Measurements from ENCODE around the gene BORCS8. TPM values are rescaled to one million over a fixed set of nuclear protein-coding genes. Genes with fewer than 3 reads are reported as not detected.

BORCS8 gene
- total RNA-seq (2022; extraction: Qiagen RNA extraction; ENCODE audit: low read depth): 9.1 to 14.1 TPM (median 12.1 TPM) in 5 replicates

DNA sequence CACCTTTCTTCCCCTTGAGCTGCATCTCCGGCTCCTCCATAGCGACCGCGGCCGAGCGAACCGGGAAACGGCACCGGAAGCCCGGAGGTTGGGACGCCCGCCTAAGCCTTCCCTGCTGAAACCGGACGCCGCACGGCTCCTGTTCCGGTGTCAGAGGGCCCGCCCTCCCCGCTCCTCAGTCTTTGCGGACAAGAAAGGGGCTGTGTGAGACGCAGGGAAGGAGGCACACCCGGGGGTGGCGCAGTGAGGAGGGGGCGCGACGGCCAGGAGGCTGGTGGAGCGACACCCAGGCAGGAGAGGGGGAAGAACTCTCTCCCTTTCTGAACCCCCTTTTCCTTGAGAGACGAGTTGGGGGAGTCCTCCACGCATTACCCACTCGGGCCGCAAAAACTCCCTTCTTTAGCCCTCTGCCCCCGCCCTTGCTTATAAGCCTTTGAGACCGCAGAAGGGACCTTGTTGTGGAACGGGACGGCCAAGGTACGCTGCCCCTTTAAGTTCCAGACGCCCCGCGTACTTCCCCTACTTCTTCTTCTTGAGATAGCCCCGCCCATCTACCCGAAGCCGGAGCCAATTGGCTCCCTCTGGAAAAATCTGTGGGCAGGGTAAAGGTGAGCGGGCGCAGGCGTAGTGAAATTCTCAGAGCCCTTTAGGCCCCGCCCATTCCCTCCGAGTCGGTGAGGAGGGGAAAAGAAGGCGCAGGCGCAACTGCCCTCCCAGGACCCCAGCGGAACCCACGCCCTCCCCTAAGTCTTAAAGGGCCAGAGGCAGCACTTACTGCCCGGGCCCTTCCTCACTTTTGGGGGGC lies at the start of gene BORCS8, which contains the start of gene RFXANK:
Gene BORCS8 (minus strand): TSS at position 75 of the 805 bp plus-strand sequence. CDS start 35 bp downstream, at position 40.
Gene RFXANK (plus strand): TSS at position 181 of the 805 bp plus-strand sequence. CDS start 1,689 bp downstream, outside the sequence.

DNA sequence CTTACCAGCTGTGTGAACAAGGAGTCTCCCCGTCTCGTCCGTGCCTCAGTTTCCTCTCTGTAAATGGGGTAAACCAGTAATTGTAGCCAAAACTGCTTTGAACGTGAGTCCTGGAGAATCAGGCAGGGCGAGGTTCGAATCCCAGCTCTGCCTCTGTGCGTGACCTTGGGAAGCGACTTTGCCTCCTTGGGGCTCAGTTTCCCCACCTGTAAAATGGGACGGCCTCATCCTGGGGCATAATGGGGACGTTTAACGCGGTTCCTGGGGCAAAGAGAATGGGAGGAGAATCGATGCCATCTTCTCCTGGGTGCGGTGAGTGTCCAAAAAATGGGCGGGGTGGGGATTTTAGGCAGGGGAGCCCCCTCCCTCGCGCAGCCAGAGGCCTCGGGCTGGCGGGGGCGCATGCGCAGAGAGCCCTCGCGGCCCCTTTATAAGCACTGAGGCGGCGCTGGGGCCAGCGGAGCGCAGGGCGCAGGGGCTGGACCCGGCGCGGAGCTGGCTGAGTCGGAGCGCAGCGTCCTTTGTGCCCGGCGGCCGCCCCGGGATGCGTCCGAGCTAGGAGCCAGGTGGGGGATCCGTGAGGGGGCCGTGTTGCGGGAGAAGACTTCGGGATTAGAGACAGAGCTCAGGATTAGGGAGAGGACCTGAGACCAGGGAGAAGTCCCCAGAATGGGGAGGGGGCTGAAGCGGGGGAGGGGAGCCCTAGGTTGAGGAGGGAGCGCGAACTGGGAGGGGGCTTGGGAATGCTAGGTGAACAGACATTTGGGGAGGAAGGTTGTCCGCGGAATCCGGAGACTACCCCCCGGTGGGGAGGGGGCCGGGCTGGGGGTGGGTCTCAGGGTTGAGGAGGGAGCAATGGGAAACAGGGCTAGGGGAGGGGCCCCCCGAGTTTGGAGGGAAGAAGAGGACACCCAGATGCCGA lies 19.8 kb upstream of the BORCS8 start, which contains the start of gene NCAN:
Gene NCAN (plus strand): TSS at position 460 of the 922 bp plus-strand sequence. CDS start 4,996 bp downstream, outside the sequence.

DNA sequence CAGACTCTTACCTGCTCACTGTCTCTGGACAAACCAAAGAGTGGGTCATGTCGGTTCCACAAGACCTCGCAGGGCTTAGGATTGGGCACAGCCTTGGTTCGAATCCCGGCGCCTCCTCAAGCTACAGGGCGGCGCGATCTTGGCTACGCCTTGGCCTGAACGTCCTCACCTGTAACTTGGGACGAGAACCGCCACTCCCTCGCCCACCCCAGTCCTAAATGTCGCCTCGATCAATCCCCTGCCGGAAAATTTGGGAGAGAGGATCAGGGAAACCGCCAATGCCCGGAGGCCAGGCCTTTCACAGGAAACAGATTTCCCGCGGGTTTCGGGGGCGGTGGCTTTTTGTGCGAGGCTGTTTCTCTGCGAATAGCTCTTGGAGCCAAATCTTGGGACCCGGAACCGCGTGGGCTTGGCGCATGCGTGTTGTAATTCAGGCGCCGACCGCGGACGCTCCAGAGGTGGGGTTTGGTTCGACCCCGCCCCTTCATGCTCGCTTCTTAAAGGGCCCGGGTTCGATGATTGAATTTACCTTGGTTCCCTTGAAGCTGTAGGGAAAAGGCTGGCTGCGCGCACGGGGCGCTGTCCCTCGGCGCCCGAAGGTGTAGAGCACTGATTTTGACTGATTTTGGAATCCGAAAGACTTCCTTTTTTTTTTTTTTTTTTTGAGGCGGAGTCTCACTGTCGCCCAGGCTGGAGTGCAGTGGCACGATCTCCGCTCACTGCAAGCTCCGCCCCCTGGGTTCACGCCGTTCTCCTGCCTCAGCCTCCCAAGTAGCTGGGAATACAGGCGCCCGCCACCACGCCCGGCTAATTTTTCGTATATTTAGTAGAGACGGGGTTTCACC lies 11.3 kb upstream of the BORCS8 start, which contains the start of gene NR2C2AP:
Gene NR2C2AP (minus strand): TSS at position 403 of the 845 bp plus-strand sequence. CDS start 354 bp downstream, at position 49.

DNA sequence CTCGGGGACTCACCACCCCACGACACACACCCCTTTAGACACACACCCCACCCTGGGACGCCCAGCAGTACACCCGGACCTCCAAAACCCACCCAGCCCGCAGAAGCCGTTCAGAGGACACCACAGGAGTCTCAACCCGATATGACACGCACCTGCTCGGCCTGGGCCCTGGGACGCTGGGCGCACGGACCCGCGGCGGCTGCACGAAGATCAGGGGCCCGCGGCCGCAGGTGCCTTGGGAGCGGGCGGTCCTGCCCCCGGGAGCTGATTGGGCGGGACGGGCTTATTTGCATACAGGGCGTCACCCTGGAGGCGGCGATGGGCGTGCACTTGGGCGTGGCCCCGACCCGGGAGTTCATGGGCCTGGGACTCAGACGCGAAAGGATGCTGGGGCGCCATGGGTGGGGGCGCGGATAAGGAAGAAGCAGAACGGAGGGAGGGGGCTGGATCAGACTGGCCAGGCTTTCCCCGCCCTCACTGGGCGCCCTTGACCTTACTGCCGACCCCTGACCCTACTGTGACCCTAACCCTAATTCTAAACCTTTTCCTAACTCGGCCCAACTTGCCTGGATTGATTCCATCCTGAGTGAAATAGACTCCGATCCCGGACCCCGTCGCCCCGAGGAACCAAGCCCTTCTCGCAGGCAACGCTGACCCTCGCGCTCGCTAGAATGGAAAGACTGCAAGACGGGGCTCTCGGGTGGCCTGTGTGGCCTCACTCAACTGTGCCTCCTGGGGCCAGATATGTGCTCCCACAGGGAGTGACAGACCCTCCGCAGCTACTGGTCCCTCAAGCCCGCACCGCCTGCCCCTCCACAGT lies 21.7 kb downstream of the BORCS8 start, which contains the start of gene MEF2B:
Gene MEF2B (minus strand): TSS at position 211 of the 820 bp plus-strand sequence. CDS start 19,528 bp downstream, outside the sequence.

DNA sequence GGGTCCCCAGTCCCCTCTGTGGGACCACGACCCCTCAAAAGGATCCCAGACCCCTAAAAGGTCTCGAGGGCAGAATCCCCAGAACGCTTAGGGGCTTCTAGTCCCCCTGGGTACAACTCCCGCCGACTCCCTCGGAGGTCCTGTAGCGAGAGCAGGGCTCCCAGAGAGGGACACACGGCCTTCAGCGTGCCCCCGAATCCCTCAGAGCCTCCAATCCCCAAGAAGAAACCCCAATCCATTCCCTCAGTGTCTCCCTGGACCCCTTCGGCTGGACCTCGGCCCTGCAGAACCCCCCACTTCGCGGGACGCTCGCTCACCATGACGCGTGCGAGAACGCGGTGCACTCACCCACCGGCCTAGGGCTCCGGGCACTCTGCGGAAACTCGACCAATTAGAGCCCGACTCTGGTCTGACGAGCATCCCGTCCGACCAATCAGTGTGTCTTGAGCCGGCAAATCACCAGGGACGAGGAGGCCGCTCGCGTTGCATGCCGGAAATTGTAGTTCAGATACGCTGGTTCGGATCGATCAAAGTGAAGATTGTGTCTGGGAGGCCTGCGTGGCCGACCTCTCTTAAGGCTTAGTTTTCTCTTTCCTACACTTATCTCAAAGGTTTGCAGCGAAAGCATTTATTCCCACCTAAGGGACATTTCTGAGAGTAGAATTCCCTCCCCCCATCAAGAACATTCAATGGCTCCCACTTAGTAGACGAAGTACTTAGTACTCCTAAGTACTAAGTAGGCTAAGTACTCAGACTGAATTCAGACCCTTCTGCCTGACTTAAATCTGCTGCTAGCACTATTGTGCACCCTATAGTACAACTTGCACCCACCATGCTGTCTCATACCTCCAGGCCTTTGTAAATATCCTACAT lies 53.6 kb downstream of the BORCS8 start, which contains the start of gene TMEM161A:
Gene TMEM161A (minus strand): TSS at position 370 of the 873 bp plus-strand sequence. CDS start 50 bp downstream, at position 320.

Other genes with a start within 250 kb of the BORCS8 start
- gene SUGP2, start 158.6 kb downstream of the BORCS8 start, total RNA-seq (2022; extraction: Qiagen RNA extraction; ENCODE audit: low read depth): 21.2 to 36.2 TPM (median 31.9 TPM) in 5 replicates
- 23.2 to 28.4 TPM (median 27.8 TPM) in 5 replicates for gene ARMC6, start 158.5 kb downstream of the BORCS8 start, total RNA-seq (2022; extraction: Qiagen RNA extraction; ENCODE audit: low read depth)
- 0.47 to 0.88 TPM (median 0.73 TPM) in 5 replicates for gene SLC25A42, start 128.2 kb downstream of the BORCS8 start, total RNA-seq (2022; extraction: Qiagen RNA extraction; ENCODE audit: low read depth)
- gene TMEM161A, start 53.7 kb downstream of the BORCS8 start, total RNA-seq (2022; extraction: Qiagen RNA extraction; ENCODE audit: low read depth): 19.9 to 27.6 TPM (median 24.3 TPM) in 5 replicates
- 0.30 to 0.94 TPM (median 0.49 TPM) in 5 replicates for gene MEF2B, start 21.9 kb downstream of the BORCS8 start, total RNA-seq (2022; extraction: Qiagen RNA extraction; ENCODE audit: low read depth)
- gene RFXANK, start 106 bp upstream of the BORCS8 start, total RNA-seq (2022; extraction: Qiagen RNA extraction; ENCODE audit: low read depth): 35.0 to 55.0 TPM (median 48.3 TPM) in 5 replicates
- gene NR2C2AP, start 11.3 kb upstream of the BORCS8 start, total RNA-seq (2022; extraction: Qiagen RNA extraction; ENCODE audit: low read depth): 25.9 to 31.7 TPM (median 29.6 TPM) in 5 replicates
- 0.03 to 0.17 TPM (median 0.07 TPM) in 3 of 5 replicates, not detected in the others for gene NCAN, start 19.8 kb upstream of the BORCS8 start, total RNA-seq (2022; extraction: Qiagen RNA extraction; ENCODE audit: low read depth)
- 0.24 to 1.1 TPM (median 0.57 TPM) in 5 replicates for gene TM6SF2, start 81.1 kb upstream of the BORCS8 start, total RNA-seq (2022; extraction: Qiagen RNA extraction; ENCODE audit: low read depth)
- 21.5 to 25.6 TPM (median 23.6 TPM) in 5 replicates for gene SUGP1, start 128.4 kb upstream of the BORCS8 start, total RNA-seq (2022; extraction: Qiagen RNA extraction; ENCODE audit: low read depth)
- 10.2 to 14.8 TPM (median 12.8 TPM) in 5 replicates for gene MAU2, start 128.7 kb upstream of the BORCS8 start, total RNA-seq (2022; extraction: Qiagen RNA extraction; ENCODE audit: low read depth)
- gene GATAD2A, start 213.5 kb upstream of the BORCS8 start, total RNA-seq (2022; extraction: Qiagen RNA extraction; ENCODE audit: low read depth): 39.2 to 50.1 TPM (median 46.6 TPM) in 5 replicates

All from A549 treated with GW870086 at 1 μM for 4 hours (cell line).